WTC11 (cell line): ENCODE data around the gene ERP44. TPM values are rescaled to one million over a fixed set of nuclear protein-coding genes. Genes with fewer than 3 reads are reported as not detected.

Experiments
- ATAC-seq: fragments of 200-7000 bp; cut with Tn5 transposase; 2 replicates; pipeline ENCODE4 v1.10.0; 2021; ENCODE audit warnings: mild to moderate bottlenecking, moderate library complexity
- CTCF ChIA-PET: fragments of 300-600 bp; sonication (Branson Sonifier 250); formaldehyde crosslinking; loops from one replicate; lab custom pipeline; 2021; ENCODE audit warnings: antibody characterized with exemption; lab: Charles Lee
- POLR2A ChIA-PET: fragments of 350-600 bp; sonication (Branson Sonifier 250); formaldehyde crosslinking; loops from one replicate; lab custom pipeline; 2021; ENCODE audit warnings: antibody characterized with exemption; lab: Charles Lee
- DNase-seq: peaks from one replicate; pipeline ENCODE4 v3.0.0; 2021; ENCODE audit warnings: low spot score
- H3K27ac Mint-ChIP-seq: 2 replicates; pipeline ENCODE4 v1.8.0; 2021; ENCODE audit warnings: mixed read lengths
- H3K27me3 Mint-ChIP-seq: 2 replicates; pipeline ENCODE4 v1.8.0; 2021; ENCODE audit warnings: low read depth, mild to moderate bottlenecking, moderate library complexity, mixed read lengths
- H3K36me3 Mint-ChIP-seq: 2 replicates; pipeline ENCODE4 v1.8.0; 2021; ENCODE audit warnings: mixed read lengths
- H3K4me1 Mint-ChIP-seq: 2 replicates; pipeline ENCODE4 v1.8.0; 2022; ENCODE audit warnings: mixed read lengths
- H3K4me3 Mint-ChIP-seq: 2 replicates; pipeline ENCODE4 v1.8.0; 2021; ENCODE audit warnings: mild to moderate bottlenecking, moderate library complexity, mixed read lengths
- H3K9me3 Mint-ChIP-seq: 2 replicates; pipeline ENCODE4 v1.8.0; 2021; ENCODE audit warnings: mixed read lengths
- ATF1 ChIP-seq: sonication (generic); formaldehyde crosslinking; IDR thresholded peaks from 2 replicates; pipeline ENCODE4 v1.8.1; 2023; ENCODE audit warnings: mild to moderate bottlenecking, moderate library complexity, missing genetic modification reagents
- ESRRA ChIP-seq: sonication (generic); formaldehyde crosslinking; IDR thresholded peaks from 2 replicates; pipeline ENCODE4 v1.8.1; 2022; ENCODE audit warnings: mild to moderate bottlenecking, missing genetic modification reagents, borderline replicate concordance
- GRHL2 ChIP-seq: fragments of 250-450 bp; sonication (Bioruptor Pico); IDR thresholded peaks from 2 replicates; pipeline ENCODE4 v1.8.0; 2022; ENCODE audit warnings: mild to moderate bottlenecking, moderate library complexity; ENCODE audit not compliant: insufficient replicate concordance, severe bottlenecking
- MXD4 ChIP-seq: fragments of 250-450 bp; sonication (Bioruptor Pico); IDR thresholded peaks from 2 replicates; pipeline ENCODE4 v1.8.0; 2021; ENCODE audit warnings: mild to moderate bottlenecking, moderate library complexity, borderline replicate concordance
- OVOL2 ChIP-seq: fragments of 250-450 bp; sonication (Bioruptor Pico); IDR thresholded peaks from 2 replicates; pipeline ENCODE4 v1.9.0; 2021; ENCODE audit warnings: mild to moderate bottlenecking, borderline replicate concordance
- TEAD4 ChIP-seq: sonication (generic); formaldehyde crosslinking; IDR thresholded peaks from 2 replicates; pipeline ENCODE4 v1.8.0; 2022; ENCODE audit warnings: mild to moderate bottlenecking, missing genetic modification reagents
- total RNA-seq: library from RNA; stranded (reverse); gene quantifications from 3 replicates; pipeline ENCODE4 v1.2.3, GENCODE V29; 2021
- TF ChIP-seq, protein P1 (sequence below): sonication (generic); formaldehyde crosslinking; IDR thresholded peaks from 2 replicates; pipeline ENCODE4 v1.8.1; 2022; ENCODE audit warnings: low read depth, mild to moderate bottlenecking, moderate library complexity, missing genetic modification reagents, borderline replicate concordance
- TF ChIP-seq, protein P2 (sequence below): sonication (generic); formaldehyde crosslinking; IDR thresholded peaks from 2 replicates; pipeline ENCODE4 v1.8.0; 2023; ENCODE audit warnings: mild to moderate bottlenecking, missing genetic modification reagents
- TF ChIP-seq, protein P3 (sequence below): sonication (generic); formaldehyde crosslinking; IDR thresholded peaks from 2 replicates; pipeline ENCODE4 v1.8.0; 2023; ENCODE audit warnings: missing genetic modification reagents, mild to moderate bottlenecking, borderline replicate concordance
- TF ChIP-seq, protein P4 (sequence below): fragments of 200-600 bp; IDR thresholded peaks from 2 replicates; pipeline ENCODE4 v1.8.0; 2022; ENCODE audit warnings: antibody characterized with exemption

Gene ERP44
- total RNA-seq, 1 experiment from 2014 or later = 13.7 TPM

DNA sequence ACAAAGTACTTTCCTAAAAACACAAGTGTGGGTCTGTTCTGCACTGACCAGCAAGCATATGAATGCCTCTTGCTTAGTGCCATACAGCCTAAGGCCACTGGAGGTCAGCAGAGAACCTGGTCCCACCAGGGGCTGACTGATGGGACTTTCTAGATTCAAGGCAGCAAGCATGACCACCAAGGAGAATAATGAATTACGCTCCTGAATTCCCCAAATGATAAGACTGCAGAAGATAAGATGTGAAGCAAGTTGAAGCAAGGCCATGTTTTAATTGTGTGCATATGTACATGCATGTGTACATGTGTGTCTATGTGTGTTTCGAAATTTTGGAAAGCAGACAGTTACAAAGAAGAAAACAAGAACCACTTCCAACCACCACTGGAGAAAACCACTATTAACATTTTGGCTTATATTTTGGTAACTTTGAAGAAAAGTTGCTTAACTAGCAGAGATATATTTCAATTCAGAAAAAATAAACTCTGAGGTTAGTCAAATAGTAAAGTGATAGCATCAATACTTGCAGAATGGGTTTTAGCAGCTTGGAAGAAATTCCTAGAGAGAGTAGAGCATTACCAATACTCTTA is 70.5 kb downstream of the ERP44 start:
- CTCF ChIA-PET = no interaction called here
- peaks cover 16% of the 10 kb centered on the region for H3K36me3 Mint-ChIP-seq
- POLR2A ChIA-PET = interaction anchor here (0.6 kb wide), 1 partner anchor 193 kb away, joined by 3 read pairs; no protein-coding TSS in a partner anchor

DNA sequence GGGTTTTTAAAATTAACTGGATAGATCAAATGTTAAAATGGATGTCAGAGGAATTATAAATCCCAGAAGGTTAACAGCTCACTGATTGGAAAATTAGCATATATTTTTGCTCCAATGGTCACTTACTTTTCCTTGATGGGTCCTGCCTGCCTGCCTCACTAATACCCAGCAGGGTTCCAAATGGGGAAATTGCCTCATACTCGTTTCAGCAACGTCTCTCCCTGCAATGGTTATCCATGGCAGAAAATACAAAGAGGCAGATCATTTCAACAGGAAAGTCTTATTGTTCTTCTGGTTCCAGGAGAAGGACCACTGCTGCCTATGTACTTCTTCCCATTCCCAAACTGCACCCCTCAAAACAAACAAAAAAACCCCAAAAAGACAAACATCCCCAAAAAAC is 71.3 kb downstream of the ERP44 start:
- Mint-ChIP-seq H3K4me3 (no peak overlapping the region), H3K9me3 (peaks cover 5% of the 10 kb centered on the region; the same call in 1 of the 2 replicates), H3K27ac (no peak overlapping the region), H3K36me3 (peaks cover 8% of the 10 kb centered on the region), H3K4me1 (peaks cover 17% of the 10 kb centered on the region), H3K27me3 (no peaks in the 10 kb centered on the region)
- no peak for TF ChIP-seq ESRRA (CRISPR knock-in tag)
- TF ChIP-seq OVOL2 (CRISPR knock-in tag) = no peak
- TF ChIP-seq, protein P1, sequence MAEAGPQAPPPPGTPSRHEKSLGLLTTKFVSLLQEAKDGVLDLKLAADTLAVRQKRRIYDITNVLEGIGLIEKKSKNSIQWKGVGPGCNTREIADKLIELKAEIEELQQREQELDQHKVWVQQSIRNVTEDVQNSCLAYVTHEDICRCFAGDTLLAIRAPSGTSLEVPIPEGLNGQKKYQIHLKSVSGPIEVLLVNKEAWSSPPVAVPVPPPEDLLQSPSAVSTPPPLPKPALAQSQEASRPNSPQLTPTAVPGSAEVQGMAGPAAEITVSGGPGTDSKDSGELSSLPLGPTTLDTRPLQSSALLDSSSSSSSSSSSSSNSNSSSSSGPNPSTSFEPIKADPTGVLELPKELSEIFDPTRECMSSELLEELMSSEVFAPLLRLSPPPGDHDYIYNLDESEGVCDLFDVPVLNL (CRISPR knock-in tag) = no peak
- TF ChIP-seq GRHL2 (CRISPR knock-in tag) = no peak
- TF ChIP-seq, protein P2, sequence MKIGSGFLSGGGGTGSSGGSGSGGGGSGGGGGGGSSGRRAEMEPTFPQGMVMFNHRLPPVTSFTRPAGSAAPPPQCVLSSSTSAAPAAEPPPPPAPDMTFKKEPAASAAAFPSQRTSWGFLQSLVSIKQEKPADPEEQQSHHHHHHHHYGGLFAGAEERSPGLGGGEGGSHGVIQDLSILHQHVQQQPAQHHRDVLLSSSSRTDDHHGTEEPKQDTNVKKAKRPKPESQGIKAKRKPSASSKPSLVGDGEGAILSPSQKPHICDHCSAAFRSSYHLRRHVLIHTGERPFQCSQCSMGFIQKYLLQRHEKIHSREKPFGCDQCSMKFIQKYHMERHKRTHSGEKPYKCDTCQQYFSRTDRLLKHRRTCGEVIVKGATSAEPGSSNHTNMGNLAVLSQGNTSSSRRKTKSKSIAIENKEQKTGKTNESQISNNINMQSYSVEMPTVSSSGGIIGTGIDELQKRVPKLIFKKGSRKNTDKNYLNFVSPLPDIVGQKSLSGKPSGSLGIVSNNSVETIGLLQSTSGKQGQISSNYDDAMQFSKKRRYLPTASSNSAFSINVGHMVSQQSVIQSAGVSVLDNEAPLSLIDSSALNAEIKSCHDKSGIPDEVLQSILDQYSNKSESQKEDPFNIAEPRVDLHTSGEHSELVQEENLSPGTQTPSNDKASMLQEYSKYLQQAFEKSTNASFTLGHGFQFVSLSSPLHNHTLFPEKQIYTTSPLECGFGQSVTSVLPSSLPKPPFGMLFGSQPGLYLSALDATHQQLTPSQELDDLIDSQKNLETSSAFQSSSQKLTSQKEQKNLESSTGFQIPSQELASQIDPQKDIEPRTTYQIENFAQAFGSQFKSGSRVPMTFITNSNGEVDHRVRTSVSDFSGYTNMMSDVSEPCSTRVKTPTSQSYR (CRISPR knock-in tag) = no peak
- TF ChIP-seq ATF1 (CRISPR knock-in tag) = no peak
- TF ChIP-seq, protein P3, sequence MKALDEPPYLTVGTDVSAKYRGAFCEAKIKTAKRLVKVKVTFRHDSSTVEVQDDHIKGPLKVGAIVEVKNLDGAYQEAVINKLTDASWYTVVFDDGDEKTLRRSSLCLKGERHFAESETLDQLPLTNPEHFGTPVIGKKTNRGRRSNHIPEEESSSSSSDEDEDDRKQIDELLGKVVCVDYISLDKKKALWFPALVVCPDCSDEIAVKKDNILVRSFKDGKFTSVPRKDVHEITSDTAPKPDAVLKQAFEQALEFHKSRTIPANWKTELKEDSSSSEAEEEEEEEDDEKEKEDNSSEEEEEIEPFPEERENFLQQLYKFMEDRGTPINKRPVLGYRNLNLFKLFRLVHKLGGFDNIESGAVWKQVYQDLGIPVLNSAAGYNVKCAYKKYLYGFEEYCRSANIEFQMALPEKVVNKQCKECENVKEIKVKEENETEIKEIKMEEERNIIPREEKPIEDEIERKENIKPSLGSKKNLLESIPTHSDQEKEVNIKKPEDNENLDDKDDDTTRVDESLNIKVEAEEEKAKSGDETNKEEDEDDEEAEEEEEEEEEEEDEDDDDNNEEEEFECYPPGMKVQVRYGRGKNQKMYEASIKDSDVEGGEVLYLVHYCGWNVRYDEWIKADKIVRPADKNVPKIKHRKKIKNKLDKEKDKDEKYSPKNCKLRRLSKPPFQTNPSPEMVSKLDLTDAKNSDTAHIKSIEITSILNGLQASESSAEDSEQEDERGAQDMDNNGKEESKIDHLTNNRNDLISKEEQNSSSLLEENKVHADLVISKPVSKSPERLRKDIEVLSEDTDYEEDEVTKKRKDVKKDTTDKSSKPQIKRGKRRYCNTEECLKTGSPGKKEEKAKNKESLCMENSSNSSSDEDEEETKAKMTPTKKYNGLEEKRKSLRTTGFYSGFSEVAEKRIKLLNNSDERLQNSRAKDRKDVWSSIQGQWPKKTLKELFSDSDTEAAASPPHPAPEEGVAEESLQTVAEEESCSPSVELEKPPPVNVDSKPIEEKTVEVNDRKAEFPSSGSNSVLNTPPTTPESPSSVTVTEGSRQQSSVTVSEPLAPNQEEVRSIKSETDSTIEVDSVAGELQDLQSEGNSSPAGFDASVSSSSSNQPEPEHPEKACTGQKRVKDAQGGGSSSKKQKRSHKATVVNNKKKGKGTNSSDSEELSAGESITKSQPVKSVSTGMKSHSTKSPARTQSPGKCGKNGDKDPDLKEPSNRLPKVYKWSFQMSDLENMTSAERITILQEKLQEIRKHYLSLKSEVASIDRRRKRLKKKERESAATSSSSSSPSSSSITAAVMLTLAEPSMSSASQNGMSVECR (CRISPR knock-in tag) = no peak
- no peak for TF ChIP-seq TEAD4 (CRISPR knock-in tag)
- ATAC-seq = no peak
- CTCF ChIA-PET = interaction anchor here (1.1 kb wide), 1 partner anchor 13 kb away, joined by 4 read pairs; no protein-coding TSS in a partner anchor
- POLR2A ChIA-PET = no interaction called here
- DNase-seq = no peak

More for the DNA sequence above, 70.5 kb downstream of the ERP44 start:
- ATAC-seq (peak; percentile 100), DNase-seq (peak; percentile 86)
- Mint-ChIP-seq H3K9me3 (peaks cover 13% of the 10 kb centered on the region; the same call in 1 of the 2 replicates), H3K27ac (no peak overlapping the region), H3K4me1 (peaks cover 17% of the 10 kb centered on the region), H3K4me3 (no peak overlapping the region), H3K27me3 (no peaks in the 10 kb centered on the region)
- no peak for TF ChIP-seq MXD4 (CRISPR knock-in tag)
- TF ChIP-seq, protein P4, sequence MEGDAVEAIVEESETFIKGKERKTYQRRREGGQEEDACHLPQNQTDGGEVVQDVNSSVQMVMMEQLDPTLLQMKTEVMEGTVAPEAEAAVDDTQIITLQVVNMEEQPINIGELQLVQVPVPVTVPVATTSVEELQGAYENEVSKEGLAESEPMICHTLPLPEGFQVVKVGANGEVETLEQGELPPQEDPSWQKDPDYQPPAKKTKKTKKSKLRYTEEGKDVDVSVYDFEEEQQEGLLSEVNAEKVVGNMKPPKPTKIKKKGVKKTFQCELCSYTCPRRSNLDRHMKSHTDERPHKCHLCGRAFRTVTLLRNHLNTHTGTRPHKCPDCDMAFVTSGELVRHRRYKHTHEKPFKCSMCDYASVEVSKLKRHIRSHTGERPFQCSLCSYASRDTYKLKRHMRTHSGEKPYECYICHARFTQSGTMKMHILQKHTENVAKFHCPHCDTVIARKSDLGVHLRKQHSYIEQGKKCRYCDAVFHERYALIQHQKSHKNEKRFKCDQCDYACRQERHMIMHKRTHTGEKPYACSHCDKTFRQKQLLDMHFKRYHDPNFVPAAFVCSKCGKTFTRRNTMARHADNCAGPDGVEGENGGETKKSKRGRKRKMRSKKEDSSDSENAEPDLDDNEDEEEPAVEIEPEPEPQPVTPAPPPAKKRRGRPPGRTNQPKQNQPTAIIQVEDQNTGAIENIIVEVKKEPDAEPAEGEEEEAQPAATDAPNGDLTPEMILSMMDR = peak; percentile 88
